ENCODE results near the gene CRAT.

GRCh38 chr9:129093602-129094386 lies 16.8 kb downstream of the CRAT start:
- TF ChIP-seq TAF1 (IDR thresholded peaks at IDR 0.05; ENCODE audit: borderline replicate concordance, low read depth, low read length): no peak
- TF ChIP-seq POLR2A (IDR thresholded peaks at IDR 0.05; ENCODE audit: low read depth, low read length): no peak
- TF ChIP-seq POLR2AphosphoS5 (IDR thresholded peaks at IDR 0.05; ENCODE audit: low read depth, low read length): no peak

Data from GM12892 (cell line).